ENCODE data around the gene SPINK1. TPM values are rescaled to one million over a fixed set of nuclear protein-coding genes. Genes with fewer than 3 reads are reported as not detected.
A peak's percentile ranks its signal among the peaks of the same experiment; 100 is the strongest.
"Not testable (repeated sequence)": the region's sequence is repeated elsewhere in the genome, so short reads cannot be mapped to it uniquely, and the experiment has no call there.

The SPINK1 gene
- 4,017 TPM for total RNA-seq

GRCh38 chr5:147831465-147831864 lies at the start of gene SPINK1:
SPINK1 (minus strand) TSS chr5:147831671; CDS start chr5:147831577, 94 bp downstream.
- DNase-seq (ENCODE audit: low spot score) = no peak

- DNase-seq (ENCODE audit: low spot score) = no peak
Observed at GRCh38 chr5:147880487-147880886, 49.0 kb upstream of the SPINK1 start.

- DNase-seq (ENCODE audit: low spot score) = no peak
Observed at GRCh38 chr5:147879784-147880183, 48.3 kb upstream of the SPINK1 start.

GRCh38 chr5:147878066-147878759 lies 46.7 kb upstream of the SPINK1 start, which contains the start of gene SCGB3A2:
SCGB3A2 (plus strand) TSS chr5:147878711; CDS start chr5:147878804, 93 bp downstream.
- DNase-seq (ENCODE audit: low spot score) = no peak

GRCh38 chr5:147876626-147877025 lies 45.2 kb upstream of the SPINK1 start:
- no peak for DNase-seq (ENCODE audit: low spot score)

GRCh38 chr5:147876141-147876540 lies 44.7 kb upstream of the SPINK1 start:
- no peak for DNase-seq (ENCODE audit: low spot score)

- DNase-seq (ENCODE audit: low spot score) = no peak
Observed at GRCh38 chr5:147874910-147875367, 43.5 kb upstream of the SPINK1 start.

- not testable (repeated sequence) for DNase-seq (ENCODE audit: low spot score)
Observed at GRCh38 chr5:147874118-147874875, 42.8 kb upstream of the SPINK1 start.

GRCh38 chr5:147872744-147873435 lies 41.4 kb upstream of the SPINK1 start:
- not testable (repeated sequence) for DNase-seq (ENCODE audit: low spot score)

- not testable (repeated sequence) for DNase-seq (ENCODE audit: low spot score)
Observed at GRCh38 chr5:147871980-147872549, 40.6 kb upstream of the SPINK1 start.

GRCh38 chr5:147869892-147870291 lies 38.4 kb upstream of the SPINK1 start:
- DNase-seq (ENCODE audit: low spot score) = not testable (repeated sequence)

- DNase-seq (ENCODE audit: low spot score) = no peak
Observed at GRCh38 chr5:147869112-147869511, 37.6 kb upstream of the SPINK1 start.

GRCh38 chr5:147863454-147864158 lies 32.1 kb upstream of the SPINK1 start:
- DNase-seq (ENCODE audit: low spot score) = no peak

GRCh38 chr5:147860641-147861025 lies 29.2 kb upstream of the SPINK1 start:
- DNase-seq (ENCODE audit: low spot score) = no peak

GRCh38 chr5:147859962-147860640 lies 28.6 kb upstream of the SPINK1 start:
- no peak for DNase-seq (ENCODE audit: low spot score)

GRCh38 chr5:147858565-147858964 lies 27.1 kb upstream of the SPINK1 start:
- DNase-seq (ENCODE audit: low spot score) = no peak

GRCh38 chr5:147857302-147858129 lies 26.0 kb upstream of the SPINK1 start:
- peak; percentile 67 for DNase-seq (ENCODE audit: low spot score)

- DNase-seq (ENCODE audit: low spot score) = no peak
Observed at GRCh38 chr5:147856801-147857200, 25.3 kb upstream of the SPINK1 start.

- no peak for DNase-seq (ENCODE audit: low spot score)
Observed at GRCh38 chr5:147855774-147856069, 24.3 kb upstream of the SPINK1 start.

Data from ureter (tissue), 1 donor.